Liver (tissue), 9 donors: ENCODE measurements around the gene CHRM5. TPM values are rescaled to one million over a fixed set of nuclear protein-coding genes. Genes with fewer than 3 reads are reported as not detected.

Source experiments
- DNase-seq: peaks from one replicate; pipeline ENCODE4 v3.0.0-alpha.2; 2017; ENCODE audit warnings: low spot score
- H3K27ac ChIP-seq, 2 donors: one replicate each; pipeline ENCODE4 v1.7.0; 2013; ENCODE audit warnings: inconsistent platforms in 2 of 2, low read length in 2 of 2, control low read depth in 1 of 2, low read depth in 1 of 2, mild to moderate bottlenecking in 1 of 2
- H3K27me3 ChIP-seq, 4 donors: one replicate each; pipeline versions ENCODE4 v1.6.1 to v1.7.0; 2013; ENCODE audit warnings: low read length in 3 of 4, inconsistent platforms in 1 of 4, mild to moderate bottlenecking in 1 of 4, moderate library complexity in 1 of 4; ENCODE audit not compliant: control insufficient read depth in 4 of 4, insufficient read depth in 4 of 4
- H3K36me3 ChIP-seq, 4 donors: one replicate each; pipeline versions ENCODE4 v1.6.1 to v1.7.0; 2013; ENCODE audit warnings: low read length in 3 of 4, mild to moderate bottlenecking in 3 of 4, low read depth in 1 of 4, moderate library complexity in 1 of 4; ENCODE audit not compliant: control insufficient read depth in 4 of 4, insufficient read depth in 3 of 4
- H3K4me1 ChIP-seq, 4 donors: one replicate each; pipeline versions ENCODE4 v1.6.1 to v1.7.0; 2013; ENCODE audit warnings: low read length in 3 of 4, mild to moderate bottlenecking in 3 of 4, moderate library complexity in 1 of 4; ENCODE audit not compliant: control insufficient read depth in 4 of 4, insufficient read depth in 4 of 4
- H3K4me3 ChIP-seq, 3 donors: one replicate each; pipeline versions ENCODE4 v1.6.1 to v1.7.0; 2013; ENCODE audit warnings: low read length in 3 of 3, control low read depth in 1 of 3, low read depth in 1 of 3, mild to moderate bottlenecking in 1 of 3
- H3K9ac ChIP-seq, 2 donors: one replicate each; pipeline ENCODE4 v1.7.0; 2013; ENCODE audit warnings: low read length in 2 of 2, mild to moderate bottlenecking in 2 of 2, moderate library complexity in 2 of 2, control low read depth in 1 of 2, low read depth in 1 of 2
- H3K9me3 ChIP-seq, 4 donors: one replicate each; pipeline versions ENCODE4 v1.6.1 to v1.7.0; 2013; ENCODE audit warnings: low read length in 3 of 4; ENCODE audit not compliant: control insufficient read depth in 4 of 4
- EGR1 ChIP-seq, 2 donors: IDR thresholded peaks; 2 replicates each; pipeline ENCODE4 v1.6.1; 2016 to 2018; ENCODE audit warnings: antibody characterized with exemption in 2 of 2, low read depth in 2 of 2
- FOXA1 ChIP-seq: IDR thresholded peaks from 2 replicates; pipeline ENCODE4 v1.6.1; 2016; ENCODE audit warnings: antibody characterized with exemption
- GABPA ChIP-seq, 2 donors: IDR thresholded peaks in 1 of 2; conservative IDR thresholded peaks in 1 of 2; 2 replicates each; pipeline ENCODE4 v1.6.1; 2016; ENCODE audit warnings: antibody characterized with exemption in 2 of 2, mild to moderate bottlenecking in 1 of 2, moderate library complexity in 1 of 2
- HNF4A ChIP-seq, 2 donors: conservative IDR thresholded peaks; 2 replicates each; pipeline ENCODE4 v1.6.1; 2016; ENCODE audit warnings: antibody characterized with exemption in 2 of 2, mild to moderate bottlenecking in 2 of 2
- HNF4G ChIP-seq: IDR thresholded peaks from 2 replicates; pipeline ENCODE4 v1.6.1; 2016; ENCODE audit warnings: antibody characterized with exemption
- JUND ChIP-seq, 2 donors: IDR thresholded peaks; 2 replicates each; pipeline ENCODE4 v1.6.1; 2016; ENCODE audit warnings: antibody characterized with exemption in 2 of 2
- RAD21 ChIP-seq, 2 donors: IDR thresholded peaks; 2 replicates each; pipeline ENCODE4 v1.6.1; 2016; ENCODE audit warnings: antibody characterized with exemption in 2 of 2, mild to moderate bottlenecking in 2 of 2
- SP1 ChIP-seq: IDR thresholded peaks from 2 replicates; pipeline ENCODE4 v1.6.1; 2018; ENCODE audit warnings: antibody characterized with exemption, mild to moderate bottlenecking
- TAF1 ChIP-seq: conservative IDR thresholded peaks from 2 replicates; pipeline ENCODE4 v1.6.1; 2016; ENCODE audit warnings: antibody characterized with exemption, mild to moderate bottlenecking
- YY1 ChIP-seq: IDR thresholded peaks from 2 replicates; pipeline ENCODE4 v1.6.1; 2016; ENCODE audit warnings: antibody characterized with exemption, mild to moderate bottlenecking
- WGBS: extraction: QIAGEN DNeasy Blood & Tissue Kit; methylation state at CpG from one replicate; pipeline ENCODE4 v1.1.7; 2013; 5-methylcytosine and 5-hydroxymethylcytosine counted together
- polyA plus RNA-seq, 2 donors: library from polyadenylated mRNA; stranded (reverse) in 1 of 2; unstranded in 1 of 2; fragments of 200-250 nt in 1 of 2; fragments of >200 nt in 1 of 2; fragmentation: Nextera tagmentation in 1 of 2; extraction: Ambion mirVana in 1 of 2; gene quantifications; one replicate each; pipeline versions ENCODE4 v1.2.1 to v1.2.3, GENCODE V29; 2013 to 2015
- total RNA-seq, 2 donors: library from RNA; depleted of rRNA; stranded (reverse); fragments of >200 nt; gene quantifications; one replicate each; pipeline ENCODE4 v1.2.3, GENCODE V29; 2014
- TF ChIP-seq, protein P1 (sequence below): IDR thresholded peaks from 2 replicates; pipeline ENCODE4 v1.6.1; 2016; ENCODE audit warnings: antibody characterized with exemption, mild to moderate bottlenecking
- TF ChIP-seq, protein P2 (sequence below): IDR thresholded peaks from 2 replicates; pipeline ENCODE4 v1.6.1; 2016; ENCODE audit warnings: antibody characterized with exemption
- TF ChIP-seq, protein P3 (sequence below): fragments of 150-350 bp; IDR thresholded peaks from 2 replicates; pipeline ENCODE4 v1.5.1; 2017; ENCODE audit warnings: improper control_type of control experiment, low read depth, low read length; ENCODE audit not compliant: missing input control
- TF ChIP-seq, protein P4 (sequence below): IDR thresholded peaks from 2 replicates; pipeline ENCODE4 v1.6.1; 2016; ENCODE audit warnings: antibody characterized with exemption
- donor health status: healthy.
- donor health status: healthy.
- donor health status: healthy.
- donor health status: healthy.
- donor health status: healthy.

The CHRM5 gene
- total and polyA plus RNA-seq, 4 donors = 0.38 TPM; not detected in 3

DNA sequence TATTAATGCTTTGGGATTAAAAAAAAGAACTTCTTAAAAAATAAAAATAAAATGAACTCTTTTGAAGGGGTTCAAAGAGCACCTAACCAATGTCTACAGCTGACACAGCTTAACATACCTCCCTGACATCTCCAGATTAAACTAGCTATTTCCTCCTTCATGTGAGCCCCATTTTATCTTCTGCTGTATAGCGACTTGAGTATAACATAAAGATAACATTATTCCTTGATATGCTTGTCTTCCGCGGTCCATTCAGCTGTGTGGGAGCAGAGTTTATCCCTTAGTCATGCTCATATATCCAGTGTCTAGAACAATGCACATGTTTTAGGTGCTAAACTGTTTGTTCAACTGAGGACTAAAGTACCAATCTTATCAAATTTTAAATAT, 7.8 kb upstream of the CHRM5 start:
- no peaks in the 10 kb centered on the region for H3K27me3 ChIP-seq
- no peak overlapping the region for H3K27ac ChIP-seq
- H3K4me1 ChIP-seq = no peaks in the 10 kb centered on the region
- H3K4me3 ChIP-seq = no peak overlapping the region
- H3K9me3 ChIP-seq = no peaks in the 10 kb centered on the region
- H3K36me3 ChIP-seq = no peaks in the 10 kb centered on the region
- WGBS = 82% methylated on average over 3 of the region's 3 CpGs
- H3K9ac ChIP-seq = no peak overlapping the region
- no peak for DNase-seq
- TF ChIP-seq, protein P1, sequence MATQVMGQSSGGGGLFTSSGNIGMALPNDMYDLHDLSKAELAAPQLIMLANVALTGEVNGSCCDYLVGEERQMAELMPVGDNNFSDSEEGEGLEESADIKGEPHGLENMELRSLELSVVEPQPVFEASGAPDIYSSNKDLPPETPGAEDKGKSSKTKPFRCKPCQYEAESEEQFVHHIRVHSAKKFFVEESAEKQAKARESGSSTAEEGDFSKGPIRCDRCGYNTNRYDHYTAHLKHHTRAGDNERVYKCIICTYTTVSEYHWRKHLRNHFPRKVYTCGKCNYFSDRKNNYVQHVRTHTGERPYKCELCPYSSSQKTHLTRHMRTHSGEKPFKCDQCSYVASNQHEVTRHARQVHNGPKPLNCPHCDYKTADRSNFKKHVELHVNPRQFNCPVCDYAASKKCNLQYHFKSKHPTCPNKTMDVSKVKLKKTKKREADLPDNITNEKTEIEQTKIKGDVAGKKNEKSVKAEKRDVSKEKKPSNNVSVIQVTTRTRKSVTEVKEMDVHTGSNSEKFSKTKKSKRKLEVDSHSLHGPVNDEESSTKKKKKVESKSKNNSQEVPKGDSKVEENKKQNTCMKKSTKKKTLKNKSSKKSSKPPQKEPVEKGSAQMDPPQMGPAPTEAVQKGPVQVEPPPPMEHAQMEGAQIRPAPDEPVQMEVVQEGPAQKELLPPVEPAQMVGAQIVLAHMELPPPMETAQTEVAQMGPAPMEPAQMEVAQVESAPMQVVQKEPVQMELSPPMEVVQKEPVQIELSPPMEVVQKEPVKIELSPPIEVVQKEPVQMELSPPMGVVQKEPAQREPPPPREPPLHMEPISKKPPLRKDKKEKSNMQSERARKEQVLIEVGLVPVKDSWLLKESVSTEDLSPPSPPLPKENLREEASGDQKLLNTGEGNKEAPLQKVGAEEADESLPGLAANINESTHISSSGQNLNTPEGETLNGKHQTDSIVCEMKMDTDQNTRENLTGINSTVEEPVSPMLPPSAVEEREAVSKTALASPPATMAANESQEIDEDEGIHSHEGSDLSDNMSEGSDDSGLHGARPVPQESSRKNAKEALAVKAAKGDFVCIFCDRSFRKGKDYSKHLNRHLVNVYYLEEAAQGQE = no peak
- TF ChIP-seq RAD21 (IDR thresholded peaks at IDR 0.05) (no peak), TAF1 (no peak), YY1 (no peak), JUND (IDR thresholded peaks at IDR 0.05) (no peak), GABPA (IDR thresholded peaks at IDR 0.05 in 1 of 2, conservative IDR thresholded peaks at IDR 0.05 in 1 of 2) (no peak), HNF4A (conservative IDR thresholded peaks at IDR 0.05) (no peak), HNF4G (no peak), EGR1 (IDR thresholded peaks at IDR 0.05; ENCODE audit: low read depth in 2 of 2) (no peak), SP1 (no peak), FOXA1 (no peak)
- TF ChIP-seq, protein P2, sequence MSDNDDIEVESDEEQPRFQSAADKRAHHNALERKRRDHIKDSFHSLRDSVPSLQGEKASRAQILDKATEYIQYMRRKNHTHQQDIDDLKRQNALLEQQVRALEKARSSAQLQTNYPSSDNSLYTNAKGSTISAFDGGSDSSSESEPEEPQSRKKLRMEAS = no peak
- TF ChIP-seq, protein P3, sequence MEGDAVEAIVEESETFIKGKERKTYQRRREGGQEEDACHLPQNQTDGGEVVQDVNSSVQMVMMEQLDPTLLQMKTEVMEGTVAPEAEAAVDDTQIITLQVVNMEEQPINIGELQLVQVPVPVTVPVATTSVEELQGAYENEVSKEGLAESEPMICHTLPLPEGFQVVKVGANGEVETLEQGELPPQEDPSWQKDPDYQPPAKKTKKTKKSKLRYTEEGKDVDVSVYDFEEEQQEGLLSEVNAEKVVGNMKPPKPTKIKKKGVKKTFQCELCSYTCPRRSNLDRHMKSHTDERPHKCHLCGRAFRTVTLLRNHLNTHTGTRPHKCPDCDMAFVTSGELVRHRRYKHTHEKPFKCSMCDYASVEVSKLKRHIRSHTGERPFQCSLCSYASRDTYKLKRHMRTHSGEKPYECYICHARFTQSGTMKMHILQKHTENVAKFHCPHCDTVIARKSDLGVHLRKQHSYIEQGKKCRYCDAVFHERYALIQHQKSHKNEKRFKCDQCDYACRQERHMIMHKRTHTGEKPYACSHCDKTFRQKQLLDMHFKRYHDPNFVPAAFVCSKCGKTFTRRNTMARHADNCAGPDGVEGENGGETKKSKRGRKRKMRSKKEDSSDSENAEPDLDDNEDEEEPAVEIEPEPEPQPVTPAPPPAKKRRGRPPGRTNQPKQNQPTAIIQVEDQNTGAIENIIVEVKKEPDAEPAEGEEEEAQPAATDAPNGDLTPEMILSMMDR = no peak
- TF ChIP-seq, protein P4, sequence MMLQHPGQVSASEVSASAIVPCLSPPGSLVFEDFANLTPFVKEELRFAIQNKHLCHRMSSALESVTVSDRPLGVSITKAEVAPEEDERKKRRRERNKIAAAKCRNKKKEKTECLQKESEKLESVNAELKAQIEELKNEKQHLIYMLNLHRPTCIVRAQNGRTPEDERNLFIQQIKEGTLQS = no peak

DNA sequence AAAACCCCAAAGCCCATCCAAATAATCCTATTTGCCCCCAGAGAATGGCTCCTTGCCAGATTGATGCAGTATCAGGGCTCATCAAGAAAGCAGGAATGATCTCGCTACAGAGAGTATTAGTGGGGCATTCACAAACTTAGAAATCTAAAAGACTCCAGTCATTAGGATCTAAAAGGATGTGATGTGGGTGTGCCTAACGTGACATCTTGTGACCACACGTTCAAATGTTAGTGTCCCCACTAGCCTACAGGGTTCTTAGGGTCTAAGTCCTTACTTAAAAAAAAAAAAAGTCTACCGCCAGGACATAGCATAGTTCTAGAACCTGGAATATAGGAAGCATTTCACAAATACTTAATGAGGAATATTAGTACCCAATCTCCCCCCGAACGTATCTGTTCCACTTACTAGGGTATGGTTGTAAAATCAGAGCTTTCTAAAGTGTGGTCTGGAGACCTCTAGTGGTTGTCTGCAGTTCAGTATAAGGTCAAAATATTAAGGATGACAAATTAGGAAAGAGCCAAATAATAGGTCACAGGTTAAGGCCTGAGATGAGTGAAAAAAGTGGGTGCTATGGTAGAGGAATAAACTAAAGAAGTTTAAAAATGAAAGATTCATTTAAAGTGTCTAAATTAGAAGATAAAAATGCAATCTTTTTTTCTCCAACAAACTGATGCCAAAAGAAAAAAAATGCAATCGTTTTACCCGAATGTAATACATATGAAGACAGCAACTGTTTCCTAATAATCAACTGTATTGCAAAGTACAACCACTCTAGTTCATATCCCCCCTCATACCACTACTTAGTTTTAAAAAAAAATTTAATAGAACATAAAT, 4.2 kb upstream of the CHRM5 start:
- TF ChIP-seq JUND (IDR thresholded peaks at IDR 0.05) (no peak), RAD21 (IDR thresholded peaks at IDR 0.05) (peak; percentile 78 to 82), HNF4A (conservative IDR thresholded peaks at IDR 0.05) (no peak)
- TF ChIP-seq, protein P3 = peak; percentile 52
- H3K9me3 ChIP-seq = no peaks in the 10 kb centered on the region
- H3K4me1 ChIP-seq = no peaks in the 10 kb centered on the region
- 68% methylated on average over 8 of the region's 8 CpGs for WGBS
- no peak overlapping the region for H3K9ac ChIP-seq
- no peak for DNase-seq
- H3K27ac ChIP-seq = no peak overlapping the region
- no peaks in the 10 kb centered on the region for H3K36me3 ChIP-seq
- no peaks in the 10 kb centered on the region for H3K27me3 ChIP-seq
- no peak overlapping the region for H3K4me3 ChIP-seq
